Uterus (tissue), 4 donors: ENCODE data around the gene RBM10. TPM values are rescaled to one million over a fixed set of nuclear protein-coding genes. Genes with fewer than 3 reads are reported as not detected.
A peak's percentile ranks its signal among the peaks of the same experiment; 100 is the strongest.

Experiments
- DNase-seq, 2 donors: peaks; one replicate each; pipeline ENCODE4 v3.0.0-alpha.2; 2019 to 2020
- H3K27ac ChIP-seq, 2 donors: fragments of 200-600 bp; sonication (generic); 1 replicate in 1 of 2; 2 replicates in 1 of 2; pipeline ENCODE4 v1.5.1; 2016 to 2018
- H3K27me3 ChIP-seq, 2 donors: fragments of 200-600 bp; sonication (generic); one replicate each; pipeline ENCODE4 v1.5.1; 2018 to 2019; ENCODE audit warnings: control low read depth in 1 of 2
- H3K36me3 ChIP-seq, 2 donors: fragments of 200-600 bp; sonication (generic); one replicate each; pipeline ENCODE4 v1.5.1; 2019; ENCODE audit warnings: control low read depth in 1 of 2
- H3K4me1 ChIP-seq, 2 donors: fragments of 200-600 bp; sonication (generic); one replicate each; pipeline ENCODE4 v1.5.1; 2018 to 2019; ENCODE audit warnings: control low read depth in 1 of 2
- H3K4me3 ChIP-seq, 2 donors: fragments of 200-600 bp; sonication (generic); 1 replicate in 1 of 2; 2 replicates in 1 of 2; pipeline ENCODE4 v1.5.1; 2018 to 2019; ENCODE audit warnings: mild to moderate bottlenecking in 1 of 2
- H3K9me3 ChIP-seq, 2 donors: fragments of 200-600 bp; sonication (generic); one replicate each; pipeline ENCODE4 v1.5.1; 2019; ENCODE audit warnings: control low read depth in 1 of 2
- CTCF ChIP-seq, 4 experiments: fragments of 200-600 bp in 2 of 4; fragments of 450-650 bp in 2 of 4; sonication (generic) in 2 of 4; IDR thresholded peaks; one replicate each; pipeline ENCODE4 v1.5.1; 2016 to 2019; ENCODE audit warnings: antibody characterized with exemption in 4 of 4, mild to moderate bottlenecking in 2 of 4, moderate library complexity in 1 of 4
- POLR2A ChIP-seq, 2 donors: fragments of 450-650 bp; IDR thresholded peaks; one replicate each; pipeline ENCODE4 v1.6.1; 2016; ENCODE audit warnings: antibody characterized with exemption in 2 of 2, mild to moderate bottlenecking in 1 of 2, moderate library complexity in 1 of 2
- intact Hi-C: fragments of 100-400 bp; cut with DNase I; formaldehyde crosslinking; loops from one replicate; pipeline ENCODE4 v1.15.1; 2023; ENCODE audit warnings: low total_unique reads
- total RNA-seq, 4 donors: library from RNA; depleted of rRNA in 3 of 4; stranded (reverse); fragments of >200 nt in 3 of 4; gene quantifications; one replicate each; pipeline versions ENCODE4 v1.1.0 to v1.2.4, GENCODE V29; 2014 to 2023
- donor health status: DM: yes; HTN: yes; CAD: no.

RBM10 gene
- total RNA-seq, 4 donors from 2014 or later, result 4.4 to 45.4 (median 22.3) TPM

DNA sequence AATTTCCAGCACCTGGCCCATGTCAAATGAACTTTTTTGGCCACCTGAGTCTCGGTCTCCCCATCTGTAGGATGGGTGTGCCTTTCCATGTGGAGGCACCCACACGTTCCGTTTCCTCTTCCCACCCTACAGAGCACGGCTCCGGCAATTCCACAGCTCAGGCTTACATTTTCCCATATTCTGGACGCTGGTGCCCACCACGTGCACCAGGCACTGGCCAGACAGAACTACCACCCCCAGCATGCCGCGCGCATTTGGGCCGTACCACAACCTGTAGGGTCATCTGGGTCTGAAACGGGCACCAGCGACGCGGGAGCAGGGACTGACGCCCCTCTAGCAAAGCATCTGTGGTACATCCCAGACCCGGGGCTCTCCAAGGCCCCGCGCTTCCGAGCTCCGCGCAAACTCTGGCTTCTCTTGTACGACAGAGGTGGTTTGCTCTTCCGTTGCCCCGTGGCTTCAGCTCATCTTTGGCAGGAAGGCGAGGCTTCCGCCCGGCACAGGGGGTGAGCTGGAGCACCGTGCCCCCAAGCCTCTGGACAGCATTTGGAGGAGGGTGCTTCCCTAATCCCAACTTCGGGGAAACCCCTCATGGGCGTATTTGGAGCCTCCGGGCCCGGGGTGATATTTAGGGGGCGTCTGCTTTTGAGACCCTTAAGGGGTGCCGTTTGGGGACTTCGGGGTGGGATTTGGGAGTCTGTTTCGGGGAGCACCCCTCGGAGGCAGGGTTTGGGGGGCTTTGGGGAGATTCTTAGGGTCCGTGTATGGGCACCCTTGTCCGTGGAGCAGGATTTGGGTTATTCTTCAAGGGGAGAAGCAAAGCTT is 45.6 kb downstream of the RBM10 start:
- H3K9me3 ChIP-seq, result no peaks in the 10 kb centered on the region
- no peaks in the 10 kb centered on the region for H3K27me3 ChIP-seq
- intact Hi-C loops, result loop anchor here (10.0 kb wide), 1 partner anchor 194 kb away; no protein-coding TSS in a partner anchor
- TF ChIP-seq CTCF (IDR thresholded peaks at IDR 0.05) (no peak), POLR2A (IDR thresholded peaks at IDR 0.05) (peak in 1 of 2 donors; percentile 41)
- peak overlapping the region; percentile 43 to 61 for H3K27ac ChIP-seq
- H3K4me3 ChIP-seq, result peak overlapping the region; percentile 38 to 48
- H3K4me1 ChIP-seq, result peaks cover 0 to 7% of the 10 kb centered on the region in 2 donors
- H3K36me3 ChIP-seq, result no peaks in the 10 kb centered on the region
- peak; percentile 84 to 87 for DNase-seq

GRCh38 chrX:47191331-47191730 is 46.3 kb downstream of the RBM10 start:
- no peak for DNase-seq
- TF ChIP-seq CTCF (IDR thresholded peaks at IDR 0.05), result no peak
- no peak for TF ChIP-seq POLR2A (IDR thresholded peaks at IDR 0.05)
- intact Hi-C loops, result loop anchor here (10.0 kb wide), 1 partner anchor 193 kb away; no protein-coding TSS in a partner anchor
- Histone ChIP-seq H3K4me3 (peak overlapping the region; percentile 38 to 48), H3K4me1 (peaks cover 3 to 9% of the 10 kb centered on the region in 2 donors), H3K27ac (peak overlapping the region; percentile 43 to 61), H3K9me3 (no peaks in the 10 kb centered on the region), H3K27me3 (no peaks in the 10 kb centered on the region), H3K36me3 (no peaks in the 10 kb centered on the region)

DNA sequence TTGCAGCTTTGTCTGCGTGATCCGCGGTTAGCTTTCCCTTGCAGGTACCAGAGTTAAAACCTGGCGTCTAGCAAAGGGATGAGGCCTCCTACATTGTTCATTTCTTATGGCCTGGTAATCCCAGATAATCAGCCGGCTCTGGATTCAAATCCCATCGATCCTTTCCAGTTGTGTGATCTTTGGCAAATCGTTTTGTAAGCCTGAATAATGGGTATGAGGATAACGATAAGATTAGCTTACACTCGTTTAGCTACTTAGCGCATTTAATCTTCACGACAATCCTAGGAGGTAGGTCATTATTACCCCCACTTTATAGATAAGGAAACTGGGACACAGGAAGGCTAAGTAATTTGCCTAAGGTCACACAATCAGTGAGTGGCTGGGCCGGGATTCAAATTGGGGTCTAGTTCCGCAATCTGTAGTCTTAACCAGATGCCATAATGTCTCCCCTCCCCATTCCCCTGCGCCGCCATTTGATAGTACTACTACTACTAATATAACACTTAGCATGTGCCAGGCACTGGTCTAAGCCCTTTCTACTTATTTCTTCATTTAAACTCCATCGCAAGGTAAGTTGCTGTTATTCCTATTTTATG is 46.9 kb downstream of the RBM10 start:
- Histone ChIP-seq H3K36me3 (no peaks in the 10 kb centered on the region), H3K4me1 (peaks cover 3 to 15% of the 10 kb centered on the region in 2 donors), H3K9me3 (no peaks in the 10 kb centered on the region), H3K27ac (no peak overlapping the region), H3K4me3 (peak overlapping the region in 1 of 2 donors; percentile 38), H3K27me3 (no peaks in the 10 kb centered on the region)
- intact Hi-C loops, result loop anchor here (10.0 kb wide), 1 partner anchor 193 kb away; no protein-coding TSS in a partner anchor
- no peak for DNase-seq
- no peak for TF ChIP-seq POLR2A (IDR thresholded peaks at IDR 0.05)
- TF ChIP-seq CTCF (IDR thresholded peaks at IDR 0.05), result no peak

- Histone ChIP-seq H3K27me3 (no peaks in the 10 kb centered on the region), H3K4me3 (peak within 1 kb of the TSS; percentile 90 to 94), H3K4me1 (peaks cover 3 to 15% of the 10 kb centered on the region in 2 donors), H3K36me3 (no peaks in the 10 kb centered on the region), H3K27ac (peak within 1 kb of the TSS; percentile 98 to 99), H3K9me3 (no peaks in the 10 kb centered on the region)
- intact Hi-C loops, result loop anchor here (10.0 kb wide), 1 partner anchor 191 kb away; no protein-coding TSS in a partner anchor
- TF ChIP-seq CTCF (IDR thresholded peaks at IDR 0.05), result peak; percentile 79 to 98 (median 96)
- peak; percentile 75 to 82 for TF ChIP-seq POLR2A (IDR thresholded peaks at IDR 0.05)
- peak; percentile 98 for DNase-seq
Observed at GRCh38 chrX:47193475-47194193, 48.6 kb downstream of the RBM10 start, which contains the start of gene UBA1. Gene UBA1, plus strand, starts transcription at chrX:47193829. Its CDS starts 4,974 bp downstream, at chrX:47198803.
